GM06990 (cell line): ENCODE measurements around the gene FAAP100.
A peak's percentile ranks its signal among the peaks of the same experiment; 100 is the strongest.

Experiments
- DNase-seq: peaks from one replicate; pipeline ENCODE4 v3.0.0-alpha.2; 2011; ENCODE audit not compliant: insufficient read length; ENCODE audit errors: extremely low read depth
- H3K27me3 ChIP-seq: replicated peaks from 2 replicates; pipeline ENCODE4 v1.6.0; 2011; ENCODE audit warnings: low read length; ENCODE audit not compliant: control insufficient read depth, insufficient read depth
- H3K36me3 ChIP-seq: 2 replicates; pipeline ENCODE4 v1.5.1; 2011; ENCODE audit warnings: low read length; ENCODE audit not compliant: control insufficient read depth, insufficient read depth
- H3K4me3 ChIP-seq: replicated peaks from 2 replicates; pipeline ENCODE4 v1.5.1; 2011; ENCODE audit warnings: low read depth, mild to moderate bottlenecking, control low read depth, low read length
- TF ChIP-seq, protein P1 (sequence below): IDR thresholded peaks from 2 replicates; pipeline ENCODE4 v1.5.1; 2011; ENCODE audit warnings: low read length, control low read depth, mild to moderate bottlenecking, inconsistent platforms; ENCODE audit not compliant: insufficient read depth, poor library complexity, severe bottlenecking

FAAP100 gene

DNA sequence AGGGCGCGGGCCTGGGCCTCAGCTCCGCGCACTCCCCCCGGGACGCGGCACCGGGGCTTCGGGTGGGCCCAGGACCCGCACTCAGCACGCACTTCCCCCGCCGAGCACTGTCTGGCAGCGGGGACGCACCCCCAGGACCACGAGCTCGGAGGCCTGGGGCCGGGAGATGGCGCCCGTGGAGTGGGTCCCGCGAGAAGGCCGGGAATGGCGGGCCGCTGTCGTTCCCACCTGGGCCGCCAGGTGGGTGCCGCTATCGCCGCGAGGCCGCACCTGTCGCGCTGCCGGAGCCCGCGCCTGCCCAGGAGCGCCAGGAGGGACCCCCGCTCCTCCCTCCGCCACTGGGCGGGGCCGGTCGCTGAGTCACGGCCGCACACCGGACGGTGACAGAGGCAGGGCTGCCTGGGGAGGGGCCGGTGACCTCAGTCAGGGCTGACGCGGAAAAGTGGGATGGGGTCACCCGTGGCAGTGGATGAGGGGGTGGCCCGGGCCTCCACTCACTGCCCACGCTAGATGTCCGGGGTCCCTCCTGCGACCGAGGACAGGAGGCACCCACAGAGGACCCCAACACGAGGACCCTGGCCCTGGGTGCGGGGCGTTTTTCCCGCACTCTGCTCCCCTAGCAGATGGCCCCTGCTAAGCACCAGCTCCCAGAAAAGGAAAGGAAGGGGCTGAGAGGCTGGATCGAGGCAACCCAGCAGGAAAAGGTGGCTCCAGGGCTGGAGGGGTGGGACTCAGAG, 32.7 kb downstream of the FAAP100 start:
- Histone ChIP-seq H3K27me3 (no peaks in the 10 kb centered on the region), H3K4me3 (peak overlapping the region; percentile 67), H3K36me3 (no peaks in the 10 kb centered on the region; the same call in 1 of the 2 replicates)
- peak; percentile 83 for DNase-seq
- TF ChIP-seq, protein P1, sequence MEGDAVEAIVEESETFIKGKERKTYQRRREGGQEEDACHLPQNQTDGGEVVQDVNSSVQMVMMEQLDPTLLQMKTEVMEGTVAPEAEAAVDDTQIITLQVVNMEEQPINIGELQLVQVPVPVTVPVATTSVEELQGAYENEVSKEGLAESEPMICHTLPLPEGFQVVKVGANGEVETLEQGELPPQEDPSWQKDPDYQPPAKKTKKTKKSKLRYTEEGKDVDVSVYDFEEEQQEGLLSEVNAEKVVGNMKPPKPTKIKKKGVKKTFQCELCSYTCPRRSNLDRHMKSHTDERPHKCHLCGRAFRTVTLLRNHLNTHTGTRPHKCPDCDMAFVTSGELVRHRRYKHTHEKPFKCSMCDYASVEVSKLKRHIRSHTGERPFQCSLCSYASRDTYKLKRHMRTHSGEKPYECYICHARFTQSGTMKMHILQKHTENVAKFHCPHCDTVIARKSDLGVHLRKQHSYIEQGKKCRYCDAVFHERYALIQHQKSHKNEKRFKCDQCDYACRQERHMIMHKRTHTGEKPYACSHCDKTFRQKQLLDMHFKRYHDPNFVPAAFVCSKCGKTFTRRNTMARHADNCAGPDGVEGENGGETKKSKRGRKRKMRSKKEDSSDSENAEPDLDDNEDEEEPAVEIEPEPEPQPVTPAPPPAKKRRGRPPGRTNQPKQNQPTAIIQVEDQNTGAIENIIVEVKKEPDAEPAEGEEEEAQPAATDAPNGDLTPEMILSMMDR = peak; percentile 42

DNA sequence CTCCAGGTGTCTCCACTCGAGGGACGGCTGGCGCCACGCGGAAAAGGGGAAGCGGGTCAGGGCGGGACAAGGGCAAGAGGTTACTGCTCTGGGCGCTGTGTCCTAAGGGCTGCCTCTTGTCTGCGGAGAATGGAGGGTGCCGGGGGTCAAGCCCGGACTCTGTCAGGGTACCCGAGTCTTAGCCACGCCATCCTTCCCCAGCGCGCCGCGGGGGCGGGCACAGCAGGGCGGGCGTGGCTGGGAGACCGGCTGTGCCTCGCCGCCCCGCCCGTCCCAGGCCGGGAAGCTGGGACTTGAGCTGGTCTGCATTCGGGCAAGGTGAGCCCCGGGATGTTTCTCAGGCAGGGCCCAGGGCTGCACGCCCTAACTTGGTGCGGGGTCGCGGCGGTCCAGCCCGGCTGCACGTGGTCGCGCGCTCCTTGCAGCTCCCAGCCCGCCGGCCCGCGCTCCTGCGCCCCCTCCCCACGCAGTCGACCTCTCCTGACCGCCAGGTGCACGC, 33.3 kb downstream of the FAAP100 start:
- Histone ChIP-seq H3K4me3 (peak overlapping the region; percentile 67), H3K36me3 (no peaks in the 10 kb centered on the region; the same call in 1 of the 2 replicates), H3K27me3 (no peaks in the 10 kb centered on the region)
- peak; percentile 74 for DNase-seq
- TF ChIP-seq, protein P1 = no peak

DNA sequence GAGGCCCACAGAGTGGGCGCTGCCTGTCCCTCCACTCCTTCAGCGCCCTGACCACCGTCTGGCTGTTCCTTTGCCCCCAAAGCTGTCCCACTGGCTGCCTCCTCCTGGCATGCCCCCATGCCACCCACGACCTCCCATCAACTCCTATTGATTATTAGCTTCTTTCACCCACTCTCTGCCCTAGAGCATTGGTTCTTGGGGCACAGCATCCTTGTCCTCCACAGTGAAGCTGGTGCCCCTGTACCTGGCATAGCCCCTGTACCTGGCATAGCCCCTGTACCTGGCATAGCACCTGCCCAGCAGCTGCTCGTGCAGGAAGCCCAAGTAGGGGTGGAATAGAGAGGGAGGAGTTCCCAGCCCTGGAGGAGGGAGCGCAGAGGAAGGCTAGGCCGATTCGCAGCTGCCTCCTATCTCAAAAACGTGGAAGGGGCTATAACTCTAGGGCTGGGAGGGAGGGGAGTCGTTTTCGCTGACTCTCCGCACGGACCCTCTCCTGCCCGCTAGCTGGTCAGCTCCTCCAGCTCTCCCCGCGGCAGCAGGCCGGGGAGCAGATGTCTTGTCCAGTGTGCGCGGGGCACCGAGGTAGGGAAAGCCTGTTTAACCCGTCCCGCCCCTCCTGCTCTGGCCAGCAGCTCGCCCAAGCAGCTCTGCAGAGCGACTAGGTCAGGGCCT, 33.9 kb downstream of the FAAP100 start:
- DNase-seq = no peak
- peak overlapping the region; percentile 67 for H3K4me3 ChIP-seq

DNA sequence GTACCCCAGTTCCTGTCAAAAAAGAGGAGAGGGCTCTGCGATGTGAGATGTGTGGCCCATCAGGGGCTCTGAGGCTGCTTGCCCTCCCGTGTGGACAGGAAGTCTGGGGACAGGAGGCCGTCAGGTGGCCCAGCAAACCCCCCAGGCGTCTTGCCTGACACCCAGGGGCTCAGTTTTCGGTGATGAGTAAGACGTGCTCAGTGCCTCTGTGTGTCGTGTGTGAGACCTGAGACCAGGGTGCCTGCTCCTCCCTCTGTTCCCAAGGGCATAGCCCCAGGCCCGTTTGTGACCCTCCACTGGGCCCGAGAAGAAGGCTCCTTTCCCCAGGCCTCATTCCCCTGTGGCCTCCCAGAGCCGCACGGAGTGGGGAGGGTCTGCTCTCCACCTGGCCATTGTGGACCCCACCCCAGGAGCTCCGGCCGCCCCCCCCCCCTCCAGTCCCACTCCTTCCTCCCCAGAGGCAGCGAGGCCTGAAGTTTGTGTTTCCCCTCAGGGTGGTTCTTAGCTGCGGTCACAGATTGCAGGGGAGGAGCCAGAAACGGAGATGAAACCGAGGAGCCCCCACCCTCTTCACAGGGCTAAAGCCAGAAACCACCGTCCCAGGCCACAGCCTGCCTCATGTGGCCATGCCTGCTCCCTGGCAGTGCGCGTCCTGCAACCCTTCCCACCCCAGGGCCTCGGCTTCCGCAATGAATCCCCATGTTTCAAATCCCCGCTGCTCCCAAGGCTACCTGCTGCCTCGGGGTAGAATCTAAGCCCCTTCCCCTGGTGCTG, 34.6 kb downstream of the FAAP100 start:
- peak overlapping the region; percentile 89 for H3K4me3 ChIP-seq
- H3K36me3 ChIP-seq = no peaks in the 10 kb centered on the region; the same call in 1 of the 2 replicates
- H3K27me3 ChIP-seq = no peaks in the 10 kb centered on the region
- peak; percentile 86 for DNase-seq
- TF ChIP-seq, protein P1 = peak; percentile 34

More for the DNA sequence above, 33.9 kb downstream of the FAAP100 start:
- H3K27me3 ChIP-seq = no peaks in the 10 kb centered on the region
- H3K36me3 ChIP-seq = no peaks in the 10 kb centered on the region; the same call in 1 of the 2 replicates
- TF ChIP-seq, protein P1 = no peak

DNA sequence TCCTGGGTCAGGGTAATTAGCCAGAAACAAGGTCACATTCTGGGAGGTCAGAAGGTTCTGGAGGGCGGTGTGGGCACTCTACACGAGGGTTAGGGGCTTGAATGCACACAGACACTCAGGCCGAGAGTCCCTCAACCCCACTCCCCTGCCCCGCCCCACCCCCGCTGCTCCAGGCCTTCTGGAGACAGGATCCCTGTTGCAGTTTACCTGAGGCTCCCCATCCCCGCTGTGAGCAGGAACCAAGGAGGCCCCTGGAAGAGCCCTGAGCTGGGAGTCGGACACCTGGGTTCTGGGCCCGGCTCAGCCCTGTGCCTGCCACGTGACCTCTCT, 35.2 kb downstream of the FAAP100 start:
- peaks cover 2% of the 10 kb centered on the region for H3K36me3 ChIP-seq
- no peaks in the 10 kb centered on the region for H3K27me3 ChIP-seq
- DNase-seq = no peak
- peak overlapping the region; percentile 89 for H3K4me3 ChIP-seq
- TF ChIP-seq, protein P1 = no peak
